ENCODE results near the gene PDILT.
"Not testable (repeated sequence)": the region's sequence is repeated elsewhere in the genome, so short reads cannot be mapped to it uniquely, and the experiment has no call there.

DNA sequence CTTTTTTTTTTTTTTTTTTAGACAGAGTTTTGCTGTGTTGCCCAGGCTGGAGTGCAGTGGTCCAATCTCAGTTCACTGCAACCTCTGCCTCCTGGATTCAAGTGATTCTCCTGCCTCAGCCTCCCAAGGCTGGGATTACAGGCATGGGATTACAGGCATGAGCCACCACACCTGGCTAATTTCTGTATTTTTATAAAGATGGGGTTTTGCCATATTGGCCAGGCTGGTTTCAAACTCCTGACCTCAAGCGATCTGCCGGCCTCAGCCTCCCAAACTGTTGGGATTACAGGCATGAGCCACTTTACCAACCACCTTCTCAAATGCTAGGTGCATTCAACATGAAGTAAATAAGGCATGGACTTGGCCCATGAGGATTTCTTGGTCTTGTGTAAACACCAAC, 83.5 kb downstream of the PDILT start:
- TF ChIP-seq, protein P1, sequence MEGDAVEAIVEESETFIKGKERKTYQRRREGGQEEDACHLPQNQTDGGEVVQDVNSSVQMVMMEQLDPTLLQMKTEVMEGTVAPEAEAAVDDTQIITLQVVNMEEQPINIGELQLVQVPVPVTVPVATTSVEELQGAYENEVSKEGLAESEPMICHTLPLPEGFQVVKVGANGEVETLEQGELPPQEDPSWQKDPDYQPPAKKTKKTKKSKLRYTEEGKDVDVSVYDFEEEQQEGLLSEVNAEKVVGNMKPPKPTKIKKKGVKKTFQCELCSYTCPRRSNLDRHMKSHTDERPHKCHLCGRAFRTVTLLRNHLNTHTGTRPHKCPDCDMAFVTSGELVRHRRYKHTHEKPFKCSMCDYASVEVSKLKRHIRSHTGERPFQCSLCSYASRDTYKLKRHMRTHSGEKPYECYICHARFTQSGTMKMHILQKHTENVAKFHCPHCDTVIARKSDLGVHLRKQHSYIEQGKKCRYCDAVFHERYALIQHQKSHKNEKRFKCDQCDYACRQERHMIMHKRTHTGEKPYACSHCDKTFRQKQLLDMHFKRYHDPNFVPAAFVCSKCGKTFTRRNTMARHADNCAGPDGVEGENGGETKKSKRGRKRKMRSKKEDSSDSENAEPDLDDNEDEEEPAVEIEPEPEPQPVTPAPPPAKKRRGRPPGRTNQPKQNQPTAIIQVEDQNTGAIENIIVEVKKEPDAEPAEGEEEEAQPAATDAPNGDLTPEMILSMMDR (conservative IDR thresholded peaks at IDR 0.05; ENCODE audit: low read depth, low read length): not testable (repeated sequence)
- TF ChIP-seq EZH2 (IDR thresholded peaks at IDR 0.05; ENCODE audit: borderline replicate concordance, low read depth, low read length, poor library complexity, severe bottlenecking): not testable (repeated sequence)
